DOHH2 (cell line): Measurements from ENCODE around the gene ILDR2.

ENCODE experiments used
- H3F3A ChIP-seq: fragments of 200-600 bp; sonication (generic), shearing (Covaris generic); 2 replicates; pipeline ENCODE4 v1.6.0; 2016; ENCODE audit warnings: antibody characterized with exemption, mild to moderate bottlenecking; ENCODE audit not compliant: control insufficient read depth, insufficient read depth
- H3K27ac ChIP-seq: fragments of 200-600 bp; sonication (generic); 2 replicates; pipeline ENCODE4 v1.5.1; 2014; ENCODE audit warnings: low read depth, mild to moderate bottlenecking, low read length, moderate library complexity
- H3K27me3 ChIP-seq: fragments of 200-600 bp; sonication (generic); 2 replicates; pipeline ENCODE4 v1.6.1; 2014; ENCODE audit warnings: mild to moderate bottlenecking, low read length, mixed read lengths; ENCODE audit not compliant: control insufficient read depth
- H3K36me3 ChIP-seq: fragments of 200-600 bp; sonication (generic); 2 replicates; pipeline ENCODE4 v1.6.1; 2014; ENCODE audit warnings: mild to moderate bottlenecking, low read length, moderate library complexity, mixed read lengths; ENCODE audit not compliant: control insufficient read depth
- H3K4me1 ChIP-seq: fragments of 200-600 bp; sonication (generic); 2 replicates; pipeline ENCODE4 v1.6.1; 2014; ENCODE audit warnings: mild to moderate bottlenecking, low read length, mixed read lengths; ENCODE audit not compliant: control insufficient read depth
- H3K4me2 ChIP-seq: fragments of 200-600 bp; sonication (generic); 2 replicates; pipeline ENCODE4 v1.6.0; 2014; ENCODE audit warnings: mild to moderate bottlenecking, low read length, moderate library complexity
- H3K4me3 ChIP-seq: fragments of 200-600 bp; sonication (generic); 2 replicates; pipeline ENCODE4 v1.5.1; 2014; ENCODE audit warnings: mild to moderate bottlenecking, low read length, mixed read lengths
- H3K79me2 ChIP-seq: fragments of 200-600 bp; sonication (generic); 2 replicates; pipeline ENCODE4 v1.6.1; 2014; ENCODE audit warnings: mild to moderate bottlenecking, low read length, mixed read lengths; ENCODE audit not compliant: control insufficient read depth
- H3K9me2 ChIP-seq: fragments of 200-600 bp; sonication (generic); replicated peaks from 2 replicates; pipeline ENCODE4 v1.6.1; 2014; ENCODE audit warnings: mild to moderate bottlenecking, low read length, mixed read lengths; ENCODE audit not compliant: control insufficient read depth
- H3K9me3 ChIP-seq: fragments of 200-600 bp; sonication (generic); 2 replicates; pipeline ENCODE4 v1.6.1; 2014; ENCODE audit warnings: antibody characterized with exemption, low read length, mixed read lengths; ENCODE audit not compliant: control insufficient read depth, insufficient read depth
- H4K20me1 ChIP-seq: fragments of 200-600 bp; sonication (generic); 2 replicates; pipeline ENCODE4 v1.6.0; 2014; ENCODE audit warnings: low read depth, mild to moderate bottlenecking, antibody characterized with exemption, low read length, moderate library complexity; ENCODE audit not compliant: control insufficient read depth, insufficient read depth
- CTCF ChIP-seq: fragments of 200-600 bp; sonication (generic); IDR thresholded peaks from one replicate; pipeline ENCODE4 v1.5.1; 2014; ENCODE audit warnings: antibody characterized with exemption, mild to moderate bottlenecking, low read depth, low read length; ENCODE audit not compliant: poor library complexity, severe bottlenecking
- EZH2phosphoT487 ChIP-seq: fragments of 200-600 bp; sonication (generic); IDR thresholded peaks from 2 replicates; pipeline ENCODE4 v1.6.1; 2017; ENCODE audit warnings: borderline replicate concordance, mild to moderate bottlenecking, antibody characterized with exemption, low read length, moderate library complexity, mixed read lengths

Gene ILDR2

GRCh38 chr1:166910396-166910994 is 64.8 kb downstream of the ILDR2 start:
- Histone ChIP-seq H3K27me3 (no peaks in the 10 kb centered on the region), H3K9me2 (no peaks in the 10 kb centered on the region), H3K4me2 (no peak overlapping the region), H3K4me1 (peaks cover 10% of the 10 kb centered on the region), H4K20me1 (no peaks in the 10 kb centered on the region), H3F3A (no peaks in the 10 kb centered on the region), H3K4me3 (no peak overlapping the region), H3K27ac (no peak overlapping the region), H3K79me2 (no peaks in the 10 kb centered on the region), H3K36me3 (no peaks in the 10 kb centered on the region), H3K9me3 (no peaks in the 10 kb centered on the region)
- TF ChIP-seq EZH2phosphoT487 (no peak), CTCF (peak; percentile 78)

GRCh38 chr1:166908942-166909341 is 66.4 kb downstream of the ILDR2 start:
- Histone ChIP-seq H3K9me3 (no peaks in the 10 kb centered on the region), H3K27ac (no peak overlapping the region), H4K20me1 (no peaks in the 10 kb centered on the region), H3F3A (no peaks in the 10 kb centered on the region), H3K4me1 (peaks cover 10% of the 10 kb centered on the region), H3K27me3 (no peaks in the 10 kb centered on the region), H3K4me3 (no peak overlapping the region), H3K36me3 (no peaks in the 10 kb centered on the region), H3K4me2 (no peak overlapping the region), H3K79me2 (no peaks in the 10 kb centered on the region), H3K9me2 (no peaks in the 10 kb centered on the region)
- TF ChIP-seq EZH2phosphoT487: no peak
- no peak for TF ChIP-seq CTCF

- H3K4me3 ChIP-seq: no peak overlapping the region
- no peaks in the 10 kb centered on the region for H3K79me2 ChIP-seq
- H3K27me3 ChIP-seq: no peaks in the 10 kb centered on the region
- no peak overlapping the region for H3K4me2 ChIP-seq
- TF ChIP-seq EZH2phosphoT487 (no peak), CTCF (no peak)
- H3K36me3 ChIP-seq: no peaks in the 10 kb centered on the region
- H3K27ac ChIP-seq: no peak overlapping the region
- H3K9me3 ChIP-seq: no peaks in the 10 kb centered on the region
- no peaks in the 10 kb centered on the region for H3K9me2 ChIP-seq
- no peaks in the 10 kb centered on the region for H4K20me1 ChIP-seq
- H3K4me1 ChIP-seq: peaks cover 13% of the 10 kb centered on the region
- H3F3A ChIP-seq: no peaks in the 10 kb centered on the region
These were observed 67.6 kb downstream of the ILDR2 start for GRCh38 chr1:166907763-166908162.
